HL-60 (cell line): ENCODE measurements around the gene CYYR1.

Experiments used
- DNase-seq, 2 experiments: peaks; one replicate each; pipeline ENCODE4 v3.0.0-alpha.2; 2010 to 2020; ENCODE audit warnings: low read depth in 1 of 2, low spot score in 1 of 2
- H3K27ac ChIP-seq: fragments of 250-450 bp; sonication (Bioruptor Pico); replicated peaks from 2 replicates; pipeline ENCODE4 v1.5.1; 2020; ENCODE audit warnings: mild to moderate bottlenecking, moderate library complexity
- H3K27me3 ChIP-seq: fragments of 250-450 bp; sonication (Bioruptor Pico); 2 replicates; pipeline ENCODE4 v1.5.1; 2021; ENCODE audit warnings: mild to moderate bottlenecking, moderate library complexity; ENCODE audit not compliant: insufficient read depth, poor library complexity, severe bottlenecking
- H3K4me3 ChIP-seq: replicated peaks from 2 replicates; pipeline ENCODE4 v1.5.1; 2011; ENCODE audit warnings: mild to moderate bottlenecking, control low read depth, low read length; ENCODE audit not compliant: insufficient read depth
- GABPA ChIP-seq: IDR thresholded peaks from 2 replicates; pipeline ENCODE4 v1.6.1; 2012; ENCODE audit warnings: low read depth
- POLR2AphosphoS5 ChIP-seq: IDR thresholded peaks from 2 replicates; pipeline ENCODE4 v1.6.1; 2012; ENCODE audit warnings: low read depth
- REST ChIP-seq: IDR thresholded peaks from 2 replicates; pipeline ENCODE4 v1.6.1; 2012; ENCODE audit warnings: low read depth; ENCODE audit not compliant: insufficient replicate concordance
- SPI1 ChIP-seq: IDR thresholded peaks from 2 replicates; pipeline ENCODE4 v1.6.1; 2012; ENCODE audit warnings: low read depth, mild to moderate bottlenecking, borderline replicate concordance
- long read RNA-seq: library from polyadenylated mRNA; unstranded; transcript quantifications from one replicate; pipeline ENCODE4 v2.0.0, GENCODE V29; 2020
- TF ChIP-seq, protein P1 (sequence below): IDR thresholded peaks from one replicate; pipeline ENCODE4 v1.5.1; 2011; ENCODE audit warnings: low read length, control low read depth, inconsistent platforms; ENCODE audit not compliant: insufficient read depth

CYYR1 gene
- long read RNA-seq = 0 reads

GRCh38 chr21:26572702-26573381, at the start of gene CYYR1:
Gene CYYR1, minus strand, starts transcription at chr21:26573286. Its CDS starts 346 bp downstream, at chr21:26572940.
- no peak within 1 kb of the TSS for H3K4me3 ChIP-seq
- H3K27me3 ChIP-seq = peaks cover 34% of the 10 kb centered on the region
- TF ChIP-seq, protein P1, sequence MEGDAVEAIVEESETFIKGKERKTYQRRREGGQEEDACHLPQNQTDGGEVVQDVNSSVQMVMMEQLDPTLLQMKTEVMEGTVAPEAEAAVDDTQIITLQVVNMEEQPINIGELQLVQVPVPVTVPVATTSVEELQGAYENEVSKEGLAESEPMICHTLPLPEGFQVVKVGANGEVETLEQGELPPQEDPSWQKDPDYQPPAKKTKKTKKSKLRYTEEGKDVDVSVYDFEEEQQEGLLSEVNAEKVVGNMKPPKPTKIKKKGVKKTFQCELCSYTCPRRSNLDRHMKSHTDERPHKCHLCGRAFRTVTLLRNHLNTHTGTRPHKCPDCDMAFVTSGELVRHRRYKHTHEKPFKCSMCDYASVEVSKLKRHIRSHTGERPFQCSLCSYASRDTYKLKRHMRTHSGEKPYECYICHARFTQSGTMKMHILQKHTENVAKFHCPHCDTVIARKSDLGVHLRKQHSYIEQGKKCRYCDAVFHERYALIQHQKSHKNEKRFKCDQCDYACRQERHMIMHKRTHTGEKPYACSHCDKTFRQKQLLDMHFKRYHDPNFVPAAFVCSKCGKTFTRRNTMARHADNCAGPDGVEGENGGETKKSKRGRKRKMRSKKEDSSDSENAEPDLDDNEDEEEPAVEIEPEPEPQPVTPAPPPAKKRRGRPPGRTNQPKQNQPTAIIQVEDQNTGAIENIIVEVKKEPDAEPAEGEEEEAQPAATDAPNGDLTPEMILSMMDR = no peak
- TF ChIP-seq SPI1 = no peak
- TF ChIP-seq POLR2AphosphoS5 = no peak
- no peak for TF ChIP-seq REST
- TF ChIP-seq GABPA = no peak
- H3K27ac ChIP-seq = no peak within 1 kb of the TSS
- DNase-seq = no peak

GRCh38 chr21:26617176-26617575, 44.1 kb upstream of the CYYR1 start:
- Histone ChIP-seq H3K27ac (no peak overlapping the region), H3K4me3 (no peak overlapping the region), H3K27me3 (no peaks in the 10 kb centered on the region)
- no peak for DNase-seq
- TF ChIP-seq, protein P1 = no peak
- TF ChIP-seq SPI1 (no peak), REST (no peak), GABPA (no peak), POLR2AphosphoS5 (no peak)

DNA sequence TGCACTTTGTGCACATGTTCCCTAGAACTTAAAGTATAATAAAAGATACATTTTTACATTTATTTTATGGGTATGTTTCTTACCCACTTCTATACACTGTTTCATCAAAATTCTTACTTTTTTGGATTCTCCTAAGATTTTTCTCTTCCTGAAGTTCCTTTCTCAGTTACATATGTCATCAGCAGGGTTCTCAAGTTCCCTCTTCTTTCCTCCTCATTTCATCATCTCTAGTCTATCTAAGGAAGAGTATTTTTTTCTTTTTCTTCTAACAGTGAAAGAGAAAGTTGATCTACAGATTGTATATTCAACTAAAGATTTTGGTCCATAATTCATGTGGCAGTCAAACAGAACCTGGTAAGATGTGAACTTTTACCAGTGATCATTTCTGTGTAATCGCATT, 41.2 kb upstream of the CYYR1 start:
- TF ChIP-seq, protein P1 = no peak
- no peak for TF ChIP-seq POLR2AphosphoS5
- no peak for TF ChIP-seq REST
- no peak for TF ChIP-seq SPI1
- TF ChIP-seq GABPA = no peak
- Histone ChIP-seq H3K27me3 (no peaks in the 10 kb centered on the region), H3K4me3 (no peak overlapping the region), H3K27ac (no peak overlapping the region)
- no peak for DNase-seq
